ENCODE measurements around the gene KMO.

DNA sequence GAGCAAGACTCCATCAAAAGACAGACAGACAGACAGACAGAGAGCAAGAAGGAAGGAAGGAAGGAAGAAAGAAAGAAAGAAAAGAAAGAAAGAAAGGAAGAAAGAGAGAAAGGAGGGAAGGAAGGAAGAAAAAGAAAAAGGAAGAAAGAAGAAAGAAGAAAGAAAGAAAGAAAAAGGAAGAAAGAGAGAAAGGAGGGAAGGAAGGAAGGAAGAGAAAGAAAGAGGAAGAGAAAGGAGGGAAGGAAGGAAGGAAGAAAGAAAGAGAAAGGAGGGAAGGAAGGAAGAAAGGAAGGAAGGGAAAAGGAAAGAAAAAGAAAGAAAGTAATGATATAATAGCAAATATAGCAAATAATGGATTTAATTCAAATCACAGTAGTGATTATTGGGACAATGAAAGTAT lies 75.3 kb downstream of the KMO start:
- TF ChIP-seq, protein P1, sequence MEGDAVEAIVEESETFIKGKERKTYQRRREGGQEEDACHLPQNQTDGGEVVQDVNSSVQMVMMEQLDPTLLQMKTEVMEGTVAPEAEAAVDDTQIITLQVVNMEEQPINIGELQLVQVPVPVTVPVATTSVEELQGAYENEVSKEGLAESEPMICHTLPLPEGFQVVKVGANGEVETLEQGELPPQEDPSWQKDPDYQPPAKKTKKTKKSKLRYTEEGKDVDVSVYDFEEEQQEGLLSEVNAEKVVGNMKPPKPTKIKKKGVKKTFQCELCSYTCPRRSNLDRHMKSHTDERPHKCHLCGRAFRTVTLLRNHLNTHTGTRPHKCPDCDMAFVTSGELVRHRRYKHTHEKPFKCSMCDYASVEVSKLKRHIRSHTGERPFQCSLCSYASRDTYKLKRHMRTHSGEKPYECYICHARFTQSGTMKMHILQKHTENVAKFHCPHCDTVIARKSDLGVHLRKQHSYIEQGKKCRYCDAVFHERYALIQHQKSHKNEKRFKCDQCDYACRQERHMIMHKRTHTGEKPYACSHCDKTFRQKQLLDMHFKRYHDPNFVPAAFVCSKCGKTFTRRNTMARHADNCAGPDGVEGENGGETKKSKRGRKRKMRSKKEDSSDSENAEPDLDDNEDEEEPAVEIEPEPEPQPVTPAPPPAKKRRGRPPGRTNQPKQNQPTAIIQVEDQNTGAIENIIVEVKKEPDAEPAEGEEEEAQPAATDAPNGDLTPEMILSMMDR (IDR thresholded peaks at IDR 0.05): no peak
- TF ChIP-seq POLR2A (IDR thresholded peaks at IDR 0.05): no peak

Data from esophagus squamous epithelium (tissue), 4 donors.